Breast epithelium (tissue), 3 donors: ENCODE data around the gene MEF2B.

ENCODE experiments used
- POLR2A ChIP-seq: fragments of 450-650 bp; IDR thresholded peaks from one replicate; pipeline ENCODE4 v1.6.1; 2016; ENCODE audit warnings: antibody characterized with exemption, mild to moderate bottlenecking, moderate library complexity
- TF ChIP-seq, protein P1 (sequence below), 3 donors: fragments of 450-650 bp; IDR thresholded peaks; one replicate each; pipeline ENCODE4 v1.5.1; 2016 to 2017; ENCODE audit warnings: antibody characterized with exemption in 3 of 3, mild to moderate bottlenecking in 3 of 3, moderate library complexity in 3 of 3

DNA sequence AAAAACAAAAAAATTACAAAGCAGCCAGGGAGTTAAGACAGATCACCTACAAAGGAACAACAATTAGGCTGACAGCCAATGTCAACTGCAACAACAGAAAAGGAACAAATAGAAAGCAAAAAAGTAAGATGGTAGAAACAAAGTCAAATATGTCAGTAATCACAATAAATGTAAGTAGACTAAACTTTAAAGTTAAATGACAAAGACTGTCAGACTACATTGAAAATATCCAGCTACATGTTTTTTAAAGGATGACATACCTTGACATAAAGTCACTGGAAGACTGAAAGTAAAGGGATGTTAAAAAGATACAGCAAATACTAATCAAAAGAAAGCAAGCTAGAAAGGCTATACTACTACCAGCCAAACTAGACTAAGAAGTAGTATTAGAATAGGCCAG lies 46.7 kb downstream of the MEF2B start:
- TF ChIP-seq POLR2A, result no peak
- TF ChIP-seq, protein P1, sequence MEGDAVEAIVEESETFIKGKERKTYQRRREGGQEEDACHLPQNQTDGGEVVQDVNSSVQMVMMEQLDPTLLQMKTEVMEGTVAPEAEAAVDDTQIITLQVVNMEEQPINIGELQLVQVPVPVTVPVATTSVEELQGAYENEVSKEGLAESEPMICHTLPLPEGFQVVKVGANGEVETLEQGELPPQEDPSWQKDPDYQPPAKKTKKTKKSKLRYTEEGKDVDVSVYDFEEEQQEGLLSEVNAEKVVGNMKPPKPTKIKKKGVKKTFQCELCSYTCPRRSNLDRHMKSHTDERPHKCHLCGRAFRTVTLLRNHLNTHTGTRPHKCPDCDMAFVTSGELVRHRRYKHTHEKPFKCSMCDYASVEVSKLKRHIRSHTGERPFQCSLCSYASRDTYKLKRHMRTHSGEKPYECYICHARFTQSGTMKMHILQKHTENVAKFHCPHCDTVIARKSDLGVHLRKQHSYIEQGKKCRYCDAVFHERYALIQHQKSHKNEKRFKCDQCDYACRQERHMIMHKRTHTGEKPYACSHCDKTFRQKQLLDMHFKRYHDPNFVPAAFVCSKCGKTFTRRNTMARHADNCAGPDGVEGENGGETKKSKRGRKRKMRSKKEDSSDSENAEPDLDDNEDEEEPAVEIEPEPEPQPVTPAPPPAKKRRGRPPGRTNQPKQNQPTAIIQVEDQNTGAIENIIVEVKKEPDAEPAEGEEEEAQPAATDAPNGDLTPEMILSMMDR (IDR thresholded peaks at IDR 0.05), result no peak
